RKO (cell line): Measurements from ENCODE around the gene STAT3.
"Not testable (repeated sequence)": the region's sequence is repeated elsewhere in the genome, so short reads cannot be mapped to it uniquely, and the experiment has no call there.

Experiments used
- DNase-seq: peaks from one replicate; pipeline ENCODE4 v3.0.0-alpha.2; 2016; ENCODE audit warnings: low spot score

Gene STAT3

GRCh38 chr17:42408061-42408460 is 19.8 kb upstream of the STAT3 start:
- DNase-seq, result no peak

GRCh38 chr17:42407289-42407836 is 19.1 kb upstream of the STAT3 start:
- peak; percentile 49 for DNase-seq

- DNase-seq, result no peak
Observed at GRCh38 chr17:42406615-42407288, 18.5 kb upstream of the STAT3 start.

- DNase-seq, result peak; percentile 39
Observed at GRCh38 chr17:42405963-42406495, 17.8 kb upstream of the STAT3 start.

GRCh38 chr17:42405076-42405475 is 16.8 kb upstream of the STAT3 start:
- DNase-seq, result no peak

- no peak for DNase-seq
Observed at GRCh38 chr17:42404326-42405055, 16.2 kb upstream of the STAT3 start.

- DNase-seq, result no peak
Observed at GRCh38 chr17:42403150-42403549, 14.9 kb upstream of the STAT3 start.

GRCh38 chr17:42402117-42402516 is 13.9 kb upstream of the STAT3 start:
- DNase-seq, result no peak

- not testable (repeated sequence) for DNase-seq
Observed at GRCh38 chr17:42400844-42401375, 12.7 kb upstream of the STAT3 start.

GRCh38 chr17:42399948-42400843 is 12.0 kb upstream of the STAT3 start:
- DNase-seq, result no peak

GRCh38 chr17:42399121-42399520 is 10.9 kb upstream of the STAT3 start:
- no peak for DNase-seq

- not testable (repeated sequence) for DNase-seq
Observed at GRCh38 chr17:42395601-42396000, 7.4 kb upstream of the STAT3 start.

- DNase-seq, result no peak
Observed at GRCh38 chr17:42394838-42395237, 6.6 kb upstream of the STAT3 start.

GRCh38 chr17:42392692-42393415 is 4.6 kb upstream of the STAT3 start:
- DNase-seq, result no peak

- DNase-seq, result not testable (repeated sequence)
Observed at GRCh38 chr17:42391439-42391838, 3.2 kb upstream of the STAT3 start.

- DNase-seq, result no peak
Observed at GRCh38 chr17:42389899-42390298, 1.7 kb upstream of the STAT3 start.

- no peak for DNase-seq
Observed at GRCh38 chr17:42389135-42389417, 834 bp upstream of the STAT3 start.

GRCh38 chr17:42387661-42388380 is 421 bp downstream of the STAT3 start:
- peak; percentile 49 for DNase-seq

- peak; percentile 44 for DNase-seq
Observed at GRCh38 chr17:42386777-42387657, 1.2 kb downstream of the STAT3 start.

GRCh38 chr17:42381898-42382297 is 6.3 kb downstream of the STAT3 start:
- no peak for DNase-seq
